ENCODE measurements around the gene CD38.
"Not testable (repeated sequence)": the region's sequence is repeated elsewhere in the genome, so short reads cannot be mapped to it uniquely, and the experiment has no call there.

Gene CD38

GRCh38 chr4:15778289-15779241 lies at the start of gene CD38:
TSS of gene CD38 (plus strand) at chr4:15778328. CDS start at chr4:15778415, 87 bp downstream.
- peak; percentile 63 for DNase-seq

- no peak for DNase-seq
Measured at GRCh38 chr4:15729910-15730533, 48.1 kb upstream of the CD38 start.

- DNase-seq = not testable (repeated sequence)
Measured at GRCh38 chr4:15733061-15733460, 45.1 kb upstream of the CD38 start.

DNA sequence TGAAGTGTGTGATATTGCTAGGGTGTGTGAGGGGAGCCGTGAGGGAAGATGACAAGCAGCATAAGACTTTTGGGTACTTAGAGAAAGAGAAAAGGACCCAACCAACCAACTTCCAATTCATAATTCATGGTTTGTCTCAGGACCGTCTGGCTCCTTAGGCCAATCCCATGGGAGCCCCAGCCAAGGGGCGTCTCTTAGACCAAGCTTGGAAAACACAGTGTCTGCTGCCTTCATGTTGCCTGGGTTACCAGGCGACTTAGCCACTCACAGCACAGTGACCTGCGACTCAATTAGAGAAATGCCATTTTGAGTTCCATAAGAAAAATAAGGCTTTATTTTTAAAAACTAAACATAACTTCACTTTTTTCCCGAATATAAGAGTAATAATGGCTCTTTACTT lies 42.6 kb upstream of the CD38 start:
- no peak for DNase-seq

GRCh38 chr4:15736514-15737050 lies 41.5 kb upstream of the CD38 start:
- DNase-seq = no peak

DNA sequence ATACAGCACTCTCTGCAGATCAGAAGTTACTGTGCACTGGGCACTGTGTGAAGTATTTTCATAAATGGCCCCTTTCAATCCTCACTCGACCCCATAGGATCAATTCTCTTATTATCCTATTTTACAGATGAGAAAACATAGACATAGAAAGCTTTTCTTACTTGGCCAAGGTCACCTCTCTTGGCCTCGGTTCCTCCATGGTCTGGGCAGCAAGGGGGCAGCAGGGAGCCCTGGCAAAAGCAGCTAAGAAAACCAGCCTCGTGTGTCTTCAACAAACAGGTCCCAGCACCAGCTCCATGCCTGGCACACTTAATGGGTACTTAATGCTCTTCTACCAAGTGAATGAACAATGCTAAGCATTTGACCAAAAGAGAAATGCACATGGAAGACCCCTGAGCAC lies 40.9 kb upstream of the CD38 start:
- no peak for DNase-seq

GRCh38 chr4:15738877-15739276 lies 39.3 kb upstream of the CD38 start:
- no peak for DNase-seq

DNA sequence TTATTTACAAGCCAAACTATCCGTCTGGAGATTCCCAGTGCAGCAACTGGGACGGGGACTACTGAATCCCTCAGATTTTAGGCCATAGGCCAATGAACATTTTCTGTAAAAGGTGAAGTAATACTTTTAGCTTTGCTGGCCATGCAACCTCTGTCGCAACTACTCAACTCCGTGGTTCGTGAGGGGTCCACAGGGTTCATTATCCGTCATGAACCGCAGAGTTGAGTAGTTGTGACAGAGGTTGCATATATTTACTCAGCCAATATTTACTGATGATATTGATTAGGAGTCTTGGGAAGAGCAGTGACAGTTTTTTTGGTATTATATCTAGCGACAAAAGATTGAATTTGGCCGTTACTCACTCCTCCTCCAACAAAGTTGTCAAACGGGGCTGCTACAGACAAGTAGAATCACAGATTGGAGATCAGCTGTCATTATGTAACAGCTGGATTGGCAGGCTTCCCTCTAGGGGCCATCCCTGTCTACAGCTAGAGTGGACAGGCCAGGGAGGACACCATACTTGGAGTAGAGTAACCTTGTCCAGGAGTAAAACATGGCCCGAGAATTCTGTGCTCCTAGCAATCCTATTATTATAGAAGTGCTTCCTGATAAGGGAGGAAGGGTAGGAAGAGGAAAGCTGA lies 37.2 kb upstream of the CD38 start:
- DNase-seq = no peak

DNA sequence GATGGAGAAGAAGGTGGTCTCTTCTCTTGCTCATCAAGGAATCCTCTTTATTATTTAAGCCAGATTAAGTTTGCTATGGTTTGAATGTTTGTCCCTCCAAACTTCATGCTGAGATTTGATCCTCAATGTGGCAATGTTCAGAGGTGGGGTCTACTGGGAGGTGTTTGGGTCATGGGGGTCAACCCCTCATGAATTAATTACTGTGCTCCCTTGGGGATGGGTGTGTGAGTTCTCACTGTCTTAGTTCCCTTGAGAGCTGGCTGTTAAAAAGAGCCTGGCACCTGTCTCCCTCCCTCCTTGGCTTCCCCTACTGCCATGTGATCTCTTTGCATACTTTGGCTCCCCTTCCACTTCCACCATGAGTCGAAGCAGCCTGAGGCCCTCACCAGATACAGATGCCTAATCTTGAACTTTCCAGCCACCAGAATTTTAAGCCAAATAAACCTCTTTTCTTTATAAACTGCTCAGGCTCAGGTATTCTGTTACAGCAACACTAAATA lies 36.0 kb upstream of the CD38 start:
- no peak for DNase-seq

DNA sequence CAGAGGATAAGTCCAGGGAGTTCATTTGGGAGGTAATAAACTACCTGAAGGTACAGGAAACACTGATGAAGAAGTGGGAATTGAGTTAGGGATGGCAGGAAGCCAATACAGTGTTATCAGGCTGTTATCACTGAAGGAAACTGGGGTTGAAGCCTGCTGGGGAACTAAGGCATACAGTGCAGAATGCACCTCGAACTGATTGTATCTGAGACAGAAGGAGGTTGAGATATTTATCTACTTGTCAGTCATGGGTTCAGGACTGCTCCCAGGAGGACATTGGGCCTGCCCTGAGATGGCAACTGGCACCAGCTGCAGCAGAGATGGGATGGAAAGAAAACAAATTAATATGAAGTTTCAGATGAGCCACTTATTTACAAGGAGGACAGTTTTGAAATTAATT lies 35.5 kb upstream of the CD38 start:
- no peak for DNase-seq

- no peak for DNase-seq
Measured at GRCh38 chr4:15744016-15744545, 34.0 kb upstream of the CD38 start.

GRCh38 chr4:15746110-15746509 lies 32.0 kb upstream of the CD38 start:
- DNase-seq = no peak

DNA sequence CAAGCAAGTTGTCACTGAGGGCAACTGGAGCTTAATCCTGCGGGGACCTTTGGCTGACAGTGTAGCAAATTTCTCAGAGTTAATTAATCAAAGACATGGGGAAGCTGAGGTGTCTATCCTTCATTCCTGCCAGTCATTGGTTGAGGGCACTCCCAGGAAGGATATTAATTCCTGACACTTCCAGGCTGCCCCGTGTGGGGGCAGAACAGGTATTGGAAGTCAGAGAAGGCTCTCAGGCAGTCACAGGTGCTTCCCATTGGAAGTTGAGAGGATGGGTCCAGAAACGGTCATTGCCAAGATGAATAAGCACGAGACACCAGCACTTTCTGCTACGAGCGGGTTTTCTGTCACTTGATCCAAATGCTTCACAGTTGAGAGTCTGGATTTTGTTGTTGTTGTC lies 29.1 kb upstream of the CD38 start:
- no peak for DNase-seq

DNA sequence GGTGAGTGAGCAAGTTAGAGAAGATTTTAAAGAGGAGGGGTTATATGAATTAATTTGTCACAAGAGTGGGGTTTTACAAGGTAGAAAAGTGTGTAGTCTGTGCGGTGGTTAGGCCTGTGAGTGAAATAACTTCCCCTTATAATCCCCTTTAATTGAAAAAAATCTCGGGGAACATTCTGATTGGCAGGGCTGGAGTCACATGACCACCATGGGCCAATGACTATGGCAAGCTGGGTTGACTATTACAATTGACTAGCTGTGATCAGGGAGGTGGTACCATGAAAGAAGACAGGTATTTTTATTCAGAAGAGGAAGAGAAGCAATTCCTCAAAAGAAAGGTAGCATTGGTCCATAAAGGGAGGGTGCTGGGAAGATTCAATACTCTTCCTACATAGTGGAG lies 27.0 kb upstream of the CD38 start:
- no peak for DNase-seq

DNA sequence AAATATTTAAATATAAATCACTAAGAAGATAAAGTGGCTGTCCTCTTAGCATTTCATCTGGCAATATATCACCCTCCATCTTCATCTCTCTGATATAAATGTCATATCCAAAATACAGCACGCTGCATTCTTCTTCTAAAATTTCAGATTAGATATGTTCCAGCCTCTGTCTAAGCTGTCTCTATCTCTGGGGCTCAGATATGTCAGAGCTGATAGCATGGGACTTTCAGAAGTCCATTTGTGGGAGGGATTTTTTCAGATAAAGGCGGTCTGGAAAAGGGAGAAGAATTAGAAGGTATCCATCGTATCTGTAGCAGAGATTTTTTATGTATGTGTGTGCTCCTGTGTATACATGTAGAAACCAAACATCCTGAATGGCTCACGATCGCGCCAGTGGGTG lies 25.0 kb upstream of the CD38 start:
- no peak for DNase-seq

DNA sequence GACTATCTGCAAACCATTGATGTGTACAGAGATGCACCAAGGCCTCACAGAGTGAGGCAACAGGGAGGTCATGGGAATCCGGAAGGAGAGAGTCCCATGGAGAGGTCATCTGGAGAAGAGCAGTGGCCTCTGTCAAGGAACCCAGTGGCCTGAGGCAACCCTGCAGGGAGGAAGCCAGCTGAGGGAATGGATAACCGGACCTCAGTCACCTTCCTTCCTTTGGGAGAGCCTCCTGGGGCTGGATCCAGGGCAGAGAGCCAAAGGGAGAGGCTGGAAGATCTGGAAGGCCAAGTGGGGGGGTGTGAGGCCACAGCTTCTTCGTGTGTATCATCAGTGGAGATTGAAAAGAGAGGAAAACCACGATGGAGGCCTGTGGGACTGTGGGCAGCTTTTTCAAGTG lies 24.3 kb upstream of the CD38 start:
- DNase-seq = no peak

- DNase-seq = no peak
Measured at GRCh38 chr4:15754323-15754722, 23.8 kb upstream of the CD38 start.

DNA sequence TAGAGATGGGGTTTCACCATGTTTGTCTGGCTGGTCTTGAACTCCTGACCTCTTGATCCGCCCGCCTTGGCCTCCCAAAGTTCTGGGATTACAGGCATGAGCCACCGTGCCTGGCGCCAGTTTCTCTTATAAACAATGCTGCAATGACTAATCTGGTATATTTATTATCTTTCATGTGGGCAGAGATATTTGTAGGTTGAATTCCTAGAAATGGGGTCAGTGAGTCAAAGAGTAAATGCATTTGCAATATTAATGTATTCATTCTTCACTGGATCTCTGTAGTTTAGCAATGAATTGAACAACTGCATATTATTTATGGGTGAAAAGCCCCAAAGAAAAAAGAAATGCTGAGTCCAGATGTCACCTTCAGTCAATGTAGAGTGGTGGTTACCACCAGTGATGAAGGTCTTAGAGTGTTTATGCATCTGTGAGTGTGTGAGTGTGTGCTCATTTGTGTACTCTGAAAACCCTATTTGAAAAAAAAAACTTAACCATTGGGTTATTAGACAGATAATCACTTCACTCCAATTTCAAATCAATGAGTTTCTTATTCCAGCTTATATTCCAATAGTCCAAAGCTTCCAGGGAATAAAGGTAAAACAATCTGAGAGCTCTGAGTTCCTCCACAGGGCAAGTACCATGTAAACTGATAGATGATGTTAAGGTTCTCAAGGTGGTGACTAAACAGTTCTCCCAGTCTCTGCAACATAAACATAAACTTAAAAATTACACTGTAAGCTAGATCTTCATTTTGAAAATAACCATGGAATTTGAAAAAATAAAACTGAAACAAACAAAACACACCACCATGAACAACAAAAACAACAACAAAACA lies 22.6 kb upstream of the CD38 start:
- DNase-seq = no peak

DNA sequence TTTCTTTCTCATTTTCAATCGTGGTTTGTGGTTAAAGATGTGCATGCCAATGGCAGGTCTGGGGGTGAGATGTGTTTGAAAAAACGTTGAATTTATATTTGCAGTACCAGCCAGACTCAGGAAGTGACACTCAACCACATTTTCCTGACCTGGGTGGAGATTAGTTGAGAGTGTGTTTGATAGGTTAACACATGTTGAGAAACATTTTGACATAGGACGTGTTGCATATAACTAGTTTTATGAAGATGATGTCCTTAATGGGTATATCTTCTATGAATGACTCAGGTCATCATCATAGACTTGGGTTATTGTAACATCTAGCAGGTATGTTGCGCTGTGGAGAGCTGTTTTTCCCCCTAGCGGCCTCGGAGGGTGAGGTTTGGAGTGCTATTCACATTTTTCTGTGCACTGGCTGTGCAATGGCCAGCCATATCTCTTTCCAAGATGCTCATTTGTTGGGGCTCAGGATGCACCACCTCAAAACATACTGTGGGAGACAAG lies 21.7 kb upstream of the CD38 start:
- DNase-seq = no peak

GRCh38 chr4:15757054-15757453 lies 21.1 kb upstream of the CD38 start:
- DNase-seq = no peak

GRCh38 chr4:15758294-15758693 lies 19.8 kb upstream of the CD38 start:
- no peak for DNase-seq

DNA sequence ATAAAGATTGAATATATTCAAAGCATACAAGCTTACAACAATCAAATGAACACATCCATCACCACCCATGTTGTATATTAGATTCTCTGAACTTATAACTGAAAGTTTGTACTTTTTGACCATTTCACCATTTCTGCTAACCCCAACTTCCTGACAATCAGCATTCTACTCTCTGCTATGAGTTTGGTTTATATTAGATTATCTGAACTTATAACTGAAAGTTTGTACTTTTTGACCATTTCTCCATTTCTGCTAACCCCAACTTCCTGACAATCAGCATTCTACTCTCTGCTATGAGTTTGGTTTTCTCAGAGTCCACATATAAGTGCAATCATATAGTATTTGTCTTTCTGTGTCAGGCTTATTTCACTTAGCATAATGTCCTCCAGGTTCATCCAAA lies 15.7 kb upstream of the CD38 start:
- DNase-seq = not testable (repeated sequence)

Measured in femur (tissue), 1 donor.